K562 (cell line): ENCODE measurements around the gene DPRX.

ENCODE experiments used
- FOXK2 ChIP-seq, 2 experiments: fragments of 450-650 bp; IDR thresholded peaks in 1 of 2; conservative IDR thresholded peaks in 1 of 2; 2 replicates each; pipeline ENCODE4 v1.6.1; 2016; ENCODE audit warnings: low read depth in 2 of 2, mild to moderate bottlenecking in 1 of 2
- MEF2A ChIP-seq: IDR thresholded peaks from 2 replicates; pipeline ENCODE4 v1.6.1; 2011; ENCODE audit warnings: low read depth, mild to moderate bottlenecking, low read length, moderate library complexity; ENCODE audit not compliant: control insufficient read depth
- NFRKB ChIP-seq: fragments of 450-650 bp; IDR thresholded peaks from 2 replicates; pipeline ENCODE4 v1.6.1; 2016; ENCODE audit warnings: low read depth
- PHF20 ChIP-seq: fragments of 450-650 bp; IDR thresholded peaks from 2 replicates; pipeline ENCODE4 v1.6.1; 2018; ENCODE audit not compliant: partially characterized antibody
- RBM17 ChIP-seq: fragments of 200-400 bp; formaldehyde crosslinking; IDR thresholded peaks from 2 replicates; pipeline ENCODE4 v1.6.1; 2017; ENCODE audit warnings: low read depth, mild to moderate bottlenecking, low read length, borderline replicate concordance
- REST ChIP-seq, 2 experiments: fragments of 450-650 bp; formaldehyde crosslinking in 1 of 2; IDR thresholded peaks; 2 replicates each; pipeline versions ENCODE4 v1.4.0 to v1.6.1; 2014 to 2020; ENCODE audit warnings: mild to moderate bottlenecking in 2 of 2, borderline replicate concordance in 1 of 2, low read depth in 1 of 2
- TARDBP ChIP-seq: fragments of 450-650 bp; IDR thresholded peaks from 2 replicates; pipeline ENCODE4 v1.6.1; 2016
- USF1 ChIP-seq: sonication (generic); formaldehyde crosslinking; IDR thresholded peaks from 2 replicates; pipeline ENCODE4 v1.9.0; 2022; ENCODE audit warnings: mild to moderate bottlenecking, missing genetic modification reagents

DNA sequence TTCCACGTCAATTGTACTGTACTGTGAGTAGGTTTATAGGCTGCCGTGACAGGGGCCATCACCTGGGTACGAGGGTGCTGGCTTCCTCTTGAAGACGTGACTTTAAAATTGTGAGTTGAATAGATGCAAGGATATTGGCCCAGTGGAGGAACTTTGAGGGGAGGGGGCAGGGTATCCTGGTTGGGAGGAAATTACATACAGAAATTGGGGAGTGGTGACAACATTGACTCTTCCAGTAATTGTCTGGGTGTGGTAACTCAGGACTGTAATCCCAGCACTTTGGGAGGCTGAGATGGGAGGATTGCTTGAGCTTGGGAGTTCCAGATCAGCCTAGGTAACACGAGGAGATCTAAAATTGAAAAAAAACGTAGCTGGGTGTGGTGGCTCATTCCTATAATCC, 30.4 kb downstream of the DPRX start:
- TF ChIP-seq RBM17 = no peak
- TF ChIP-seq USF1 (CRISPR knock-in tag) = no peak
- TF ChIP-seq NFRKB = no peak
- TF ChIP-seq REST (IDR thresholded peaks at IDR 0.05; ENCODE audit: borderline replicate concordance) = no peak
- no peak for TF ChIP-seq REST (CRISPR knock-in tag; IDR thresholded peaks at IDR 0.05; ENCODE audit: low read depth)
- no peak for TF ChIP-seq FOXK2 (conservative IDR thresholded peaks at IDR 0.05 in 1 of 2, IDR thresholded peaks at IDR 0.05 in 1 of 2; ENCODE audit: low read depth in 2 of 2)
- TF ChIP-seq PHF20 = no peak
- TF ChIP-seq MEF2A = no peak
- no peak for TF ChIP-seq TARDBP
